Endodermal cell (in vitro differentiated cells): ENCODE measurements around the gene SERBP1. TPM values are rescaled to one million over a fixed set of nuclear protein-coding genes. Genes with fewer than 3 reads are reported as not detected.

Experiments
- DNase-seq: peaks from one replicate; pipeline ENCODE4 v3.0.0-alpha.2; 2017
- H3K27ac ChIP-seq: 2 replicates; pipeline ENCODE4 v1.5.1; 2013; ENCODE audit warnings: mild to moderate bottlenecking, low read depth, low read length, moderate library complexity
- H3K27me3 ChIP-seq: 2 replicates; pipeline ENCODE4 v1.6.1; 2013; ENCODE audit warnings: mild to moderate bottlenecking, low read length, moderate library complexity; ENCODE audit not compliant: insufficient read depth, control insufficient read depth, poor library complexity, severe bottlenecking
- H3K36me3 ChIP-seq: 2 replicates; pipeline ENCODE4 v1.7.0; 2013; ENCODE audit warnings: mild to moderate bottlenecking, low read length, moderate library complexity; ENCODE audit not compliant: control insufficient read depth, insufficient read depth
- H3K4me1 ChIP-seq: one replicate; pipeline ENCODE4 v1.7.0; 2013; ENCODE audit warnings: low read length; ENCODE audit not compliant: control insufficient read depth, insufficient read depth
- H3K4me3 ChIP-seq: 2 replicates; pipeline ENCODE4 v1.5.1; 2013; ENCODE audit warnings: mild to moderate bottlenecking, low read length, moderate library complexity
- H3K9ac ChIP-seq: 2 replicates; pipeline ENCODE4 v1.6.1; 2013; ENCODE audit warnings: mild to moderate bottlenecking, low read length, moderate library complexity; ENCODE audit not compliant: poor library complexity, severe bottlenecking; ENCODE audit errors: extremely low read depth
- H3K9me3 ChIP-seq: 2 replicates; pipeline ENCODE4 v1.6.1; 2013; ENCODE audit warnings: mild to moderate bottlenecking, low read length, moderate library complexity; ENCODE audit not compliant: control insufficient read depth
- H3K27ac Mint-ChIP-seq: 2 replicates; pipeline ENCODE4 v1.8.0; 2020; ENCODE audit warnings: mixed read lengths
- H3K27me3 Mint-ChIP-seq: 2 replicates; pipeline ENCODE4 v1.8.0; 2021; ENCODE audit warnings: mild to moderate bottlenecking, mixed read lengths; ENCODE audit not compliant: insufficient read depth
- H3K36me3 Mint-ChIP-seq: 2 replicates; pipeline ENCODE4 v1.8.0; 2020; ENCODE audit warnings: low read depth, mixed read lengths
- H3K4me1 Mint-ChIP-seq: 2 replicates; pipeline ENCODE4 v1.8.0; 2020; ENCODE audit warnings: mixed read lengths
- H3K4me3 Mint-ChIP-seq: 2 replicates; pipeline ENCODE4 v1.8.0; 2020; ENCODE audit warnings: mild to moderate bottlenecking, moderate library complexity, mixed read lengths
- H3K9me3 Mint-ChIP-seq: 2 replicates; pipeline ENCODE4 v1.8.0; 2020; ENCODE audit warnings: mild to moderate bottlenecking, mixed read lengths
- CTCF ChIP-seq: fragments of 200-600 bp; sonication (generic); conservative IDR thresholded peaks from 2 replicates; pipeline ENCODE4 v1.5.0; 2021; ENCODE audit warnings: antibody characterized with exemption, mild to moderate bottlenecking
- WGBS, 2 experiments: methylation state at CpG; one replicate each; pipeline versions ENCODE4 v1.1.5 to v1.1.7; 2013; ENCODE audit warnings: missing lambda C conversion rate in 2 of 2, mixed read lengths in 1 of 2; ENCODE audit not compliant: insufficient coverage in 1 of 2, insufficient read length in 1 of 2; 5-methylcytosine and 5-hydroxymethylcytosine counted together
- total RNA-seq, 2 donors: library from RNA; stranded (reverse); fragmentation: NEBNext Ultra II Directional in 1 of 2; extraction: Animal tissue kit (Norgen Biotek cat#: 25700) in 1 of 2; gene quantifications; 2 replicates in 1 of 2; 3 replicates in 1 of 2; pipeline ENCODE4 v1.2.1, GENCODE V29; 2021

Gene SERBP1
- total RNA-seq, 2 donors from 2014 or later, result 312 to 331 TPM

DNA sequence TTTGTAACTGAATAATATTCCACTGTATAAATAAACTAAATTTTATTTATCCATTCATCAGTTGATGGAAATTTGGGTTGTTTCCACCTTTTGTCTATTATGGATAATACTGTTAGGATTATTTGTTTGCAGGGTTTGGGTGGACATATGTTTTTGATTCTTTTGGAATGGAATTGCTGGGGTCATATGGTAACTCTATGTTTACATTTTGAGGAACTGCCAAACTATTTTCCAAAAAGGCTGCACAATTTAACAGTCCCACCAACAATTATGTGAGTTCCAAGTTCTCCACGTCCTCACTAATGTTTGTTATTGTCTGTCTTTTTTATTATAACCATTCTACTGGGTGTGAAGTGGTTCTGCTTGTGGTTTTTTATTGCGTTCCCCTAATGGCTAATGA lies 4.3 kb upstream of the SERBP1 start:
- no peak overlapping the region for H3K27ac Mint-ChIP-seq

DNA sequence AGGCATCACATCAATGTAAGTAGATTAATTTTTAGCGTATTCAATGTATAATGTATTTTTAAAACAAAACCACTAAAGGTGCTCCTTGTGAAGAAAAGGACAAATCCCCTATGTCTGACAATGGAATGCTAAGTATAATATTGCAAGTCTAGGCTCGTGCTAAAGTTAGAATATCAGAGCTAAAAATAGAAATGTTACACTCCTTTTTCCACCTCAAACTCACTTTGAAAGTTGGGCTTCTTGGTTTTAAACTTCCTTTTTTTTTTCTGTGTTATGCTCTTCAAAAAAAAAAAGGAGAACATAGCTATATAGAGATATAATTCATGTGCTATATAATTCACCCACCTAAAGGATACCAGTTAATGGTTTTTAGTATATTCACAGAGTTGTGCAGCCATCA lies 3.6 kb upstream of the SERBP1 start:
- Mint-ChIP-seq H3K4me1 (peaks cover 20% of the 10 kb centered on the region), H3K9me3 (no peaks in the 10 kb centered on the region), H3K36me3 (peaks cover 7% of the 10 kb centered on the region), H3K27me3 (peaks cover 10% of the 10 kb centered on the region), H3K27ac (no peak overlapping the region), H3K4me3 (no peak overlapping the region)
- no peak overlapping the region for H3K9ac ChIP-seq
- no peak overlapping the region for H3K27ac ChIP-seq
- peaks cover 4% of the 10 kb centered on the region for H3K36me3 ChIP-seq
- H3K27me3 ChIP-seq, result no peaks in the 10 kb centered on the region
- H3K4me1 ChIP-seq, result peaks cover 7% of the 10 kb centered on the region
- TF ChIP-seq CTCF, result no peak
- no peaks in the 10 kb centered on the region for H3K9me3 ChIP-seq
- 100% methylated on average over 1 of the region's 2 CpGs; no CpG with 5 or more reads in 1 of the 2 experiments for WGBS, 2 experiments
- no peak overlapping the region for H3K4me3 ChIP-seq
- no peak for DNase-seq

More for the DNA sequence above, 4.3 kb upstream of the SERBP1 start:
- WGBS, 2 experiments, result 91% methylated on average over 1 of the region's 2 CpGs; no CpG with 5 or more reads in 1 of the 2 experiments
- H3K4me1 ChIP-seq, result peaks cover 7% of the 10 kb centered on the region
- no peak overlapping the region for H3K9ac ChIP-seq
- DNase-seq, result no peak
- H3K9me3 ChIP-seq, result no peaks in the 10 kb centered on the region
- H3K27me3 ChIP-seq, result no peaks in the 10 kb centered on the region
- H3K27ac ChIP-seq, result no peak overlapping the region
- no peak overlapping the region for H3K4me3 Mint-ChIP-seq
- peaks cover 2% of the 10 kb centered on the region for H3K36me3 Mint-ChIP-seq
- no peak overlapping the region for H3K4me3 ChIP-seq
- H3K27me3 Mint-ChIP-seq, result peaks cover 10% of the 10 kb centered on the region
- TF ChIP-seq CTCF, result no peak
- no peaks in the 10 kb centered on the region for H3K36me3 ChIP-seq
- peaks cover 24% of the 10 kb centered on the region for H3K4me1 Mint-ChIP-seq
- H3K9me3 Mint-ChIP-seq, result no peaks in the 10 kb centered on the region

GRCh38 chr1:67432745-67433144 lies 2.5 kb upstream of the SERBP1 start:
- H3K4me1 ChIP-seq, result peaks cover 3% of the 10 kb centered on the region
- no peak overlapping the region for H3K27ac Mint-ChIP-seq
- no peak for TF ChIP-seq CTCF
- peaks cover 18% of the 10 kb centered on the region for H3K36me3 Mint-ChIP-seq
- no peaks in the 10 kb centered on the region for H3K9me3 ChIP-seq
- no peak for DNase-seq
- no peak overlapping the region for H3K9ac ChIP-seq
- peaks cover 16% of the 10 kb centered on the region for H3K4me1 Mint-ChIP-seq
- H3K27me3 Mint-ChIP-seq, result peaks cover 10% of the 10 kb centered on the region
- no peak overlapping the region for H3K4me3 Mint-ChIP-seq
- H3K36me3 ChIP-seq, result peaks cover 6% of the 10 kb centered on the region
- WGBS, 2 experiments, result 86 to 91% methylated on average over 1 of the region's 1 CpG
- H3K27ac ChIP-seq, result no peak overlapping the region
- no peaks in the 10 kb centered on the region for H3K9me3 Mint-ChIP-seq
- no peaks in the 10 kb centered on the region for H3K27me3 ChIP-seq
- no peak overlapping the region for H3K4me3 ChIP-seq
